ENCODE results near the gene TNFRSF1A. TPM values are rescaled to one million over a fixed set of nuclear protein-coding genes. Genes with fewer than 3 reads are reported as not detected.
A peak's percentile ranks its signal among the peaks of the same experiment; 100 is the strongest.

The TNFRSF1A gene
- total RNA-seq, 1 experiment from 2014 or later: 59.9 TPM

DNA sequence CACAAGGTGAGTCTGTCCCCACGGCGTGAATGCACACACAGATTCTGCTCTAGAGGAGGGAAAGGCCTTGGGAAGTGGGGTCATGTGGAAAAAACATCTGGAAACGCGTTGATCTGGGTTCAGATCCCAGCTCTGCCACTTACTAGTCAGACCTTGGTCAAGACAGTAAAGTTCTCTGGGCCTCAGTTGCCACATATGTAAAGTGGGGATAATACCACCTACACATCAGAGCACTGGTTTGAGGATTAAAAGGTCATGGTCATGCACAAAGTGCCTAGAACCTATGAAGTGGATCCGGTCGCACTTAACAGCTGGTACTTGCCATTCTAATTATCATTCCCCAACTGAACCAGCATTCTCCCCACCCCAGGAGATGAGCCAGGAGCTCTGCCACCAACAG is 26.7 kb downstream of the TNFRSF1A start:
- H4K8ac ChIP-seq (replicated peaks; ENCODE audit: insufficient read length, low read depth, low read length): no peak overlapping the region
- WGBS (ENCODE audit: extremely low coverage, insufficient read length, low lambda C conversion rate): no CpG with 5 or more reads among the region's 6 CpGs
- no peak overlapping the region for H2BK120ac ChIP-seq (ENCODE audit: low read depth, low read length, poor library complexity, severe bottlenecking)
- no peak overlapping the region for H3K14ac ChIP-seq (ENCODE audit: insufficient read depth, low read length)
- H3K4me1 Mint-ChIP-seq: peaks cover 37 to 39% of the 10 kb centered on the region in 2 experiments
- H2AFZ ChIP-seq (ENCODE audit: low read length): no peak overlapping the region
- peaks cover 3% of the 10 kb centered on the region; the same call in 1 of the 2 replicates for H3K4me1 ChIP-seq (ENCODE audit: insufficient read depth, low read length)
- H3K4me2 ChIP-seq (ENCODE audit: insufficient read depth, insufficient read length, low read length): no peak overlapping the region
- no peak overlapping the region for H3K18ac ChIP-seq (ENCODE audit: insufficient read length, low read depth, low read length)
- H3K79me2 ChIP-seq (ENCODE audit: insufficient read depth, low read length): no peaks in the 10 kb centered on the region
- no peak overlapping the region for H3K56ac ChIP-seq (ENCODE audit: insufficient read length, low read depth, low read length)
- no peak overlapping the region for H4K91ac ChIP-seq (ENCODE audit: insufficient read length, low read depth, low read length)
- no peak overlapping the region for H3K4me3 Mint-ChIP-seq
- TF ChIP-seq, protein P1, sequence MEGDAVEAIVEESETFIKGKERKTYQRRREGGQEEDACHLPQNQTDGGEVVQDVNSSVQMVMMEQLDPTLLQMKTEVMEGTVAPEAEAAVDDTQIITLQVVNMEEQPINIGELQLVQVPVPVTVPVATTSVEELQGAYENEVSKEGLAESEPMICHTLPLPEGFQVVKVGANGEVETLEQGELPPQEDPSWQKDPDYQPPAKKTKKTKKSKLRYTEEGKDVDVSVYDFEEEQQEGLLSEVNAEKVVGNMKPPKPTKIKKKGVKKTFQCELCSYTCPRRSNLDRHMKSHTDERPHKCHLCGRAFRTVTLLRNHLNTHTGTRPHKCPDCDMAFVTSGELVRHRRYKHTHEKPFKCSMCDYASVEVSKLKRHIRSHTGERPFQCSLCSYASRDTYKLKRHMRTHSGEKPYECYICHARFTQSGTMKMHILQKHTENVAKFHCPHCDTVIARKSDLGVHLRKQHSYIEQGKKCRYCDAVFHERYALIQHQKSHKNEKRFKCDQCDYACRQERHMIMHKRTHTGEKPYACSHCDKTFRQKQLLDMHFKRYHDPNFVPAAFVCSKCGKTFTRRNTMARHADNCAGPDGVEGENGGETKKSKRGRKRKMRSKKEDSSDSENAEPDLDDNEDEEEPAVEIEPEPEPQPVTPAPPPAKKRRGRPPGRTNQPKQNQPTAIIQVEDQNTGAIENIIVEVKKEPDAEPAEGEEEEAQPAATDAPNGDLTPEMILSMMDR (conservative IDR thresholded peaks at IDR 0.05): no peak
- DNase-seq: no peak
- H3K4ac ChIP-seq (ENCODE audit: low read depth, low read length): no peak overlapping the region
- no peak overlapping the region for H2BK20ac ChIP-seq (ENCODE audit: low read depth, low read length, poor library complexity, severe bottlenecking)
- H3K9me3 ChIP-seq (ENCODE audit: control insufficient read depth, low read depth, low read length): no peaks in the 10 kb centered on the region
- no peak overlapping the region for H3T11ph ChIP-seq (ENCODE audit: low read length)
- H2BK12ac ChIP-seq (ENCODE audit: insufficient read length, low read depth, low read length): no peak overlapping the region
- H2BK15ac ChIP-seq (ENCODE audit: low read depth, low read length): no peak overlapping the region
- H2AK5ac ChIP-seq (ENCODE audit: insufficient read length, low read length): no peak overlapping the region
- H3K27ac ChIP-seq (ENCODE audit: insufficient read length, low read depth, low read length): no peak overlapping the region
- H3K23ac ChIP-seq (ENCODE audit: insufficient read length, low read depth, low read length): no peak overlapping the region
- H3K9me3 Mint-ChIP-seq: no peaks in the 10 kb centered on the region
- H3K79me1 ChIP-seq (ENCODE audit: insufficient read depth, low read depth, low read length, poor library complexity, severe bottlenecking): no peaks in the 10 kb centered on the region
- peaks cover 32 to 55% (median 49%) of the 10 kb centered on the region in 3 experiments for H3K36me3 Mint-ChIP-seq (ENCODE audit: insufficient read depth in 1 of 3, low read depth in 3 of 3)
- H2BK5ac ChIP-seq (ENCODE audit: insufficient read length, low read length): no peak overlapping the region
- peaks cover 2% of the 10 kb centered on the region for H3K23me2 ChIP-seq (ENCODE audit: insufficient read length, low read depth, low read length, poor library complexity, severe bottlenecking)
- peak overlapping the region in 1 of 3 experiments; percentile 25; a peak in 1 of 7 replicates for H3K27ac Mint-ChIP-seq
- H3K27me3 Mint-ChIP-seq (ENCODE audit: low read depth): no peaks in the 10 kb centered on the region; the same call in 1 of the 2 replicates
- no peaks in the 10 kb centered on the region for H4K20me1 ChIP-seq (ENCODE audit: control insufficient read depth, insufficient read depth, insufficient read length)
- no peak overlapping the region for H4K5ac ChIP-seq (ENCODE audit: insufficient read length, low read depth, low read length)
- no peak overlapping the region for H3K9ac ChIP-seq (ENCODE audit: extremely low read depth, insufficient read length, low read length)
- H3K27me3 ChIP-seq (ENCODE audit: insufficient read depth, low read length): no peaks in the 10 kb centered on the region

Measured in H9 (cell line).